Endothelial cell of umbilical vein (primary cell): ENCODE data around the gene TSC22D3. TPM values are rescaled to one million over a fixed set of nuclear protein-coding genes. Genes with fewer than 3 reads are reported as not detected.

Experiments
- BruUV-seq: library from RNA; stranded (reverse); fragments of 400-500 nt; replicated peaks from 2 replicates; lab custom pipeline; 2021; lab: Mats Ljungman, UMichigan
- CTCF ChIA-PET: fragments of 300-600, 350-600 bp; sonication (Branson Sonifier 250); formaldehyde crosslinking; loops from one replicate; lab custom pipeline; 2021; ENCODE audit warnings: antibody characterized with exemption, inconsistent platforms; lab: Charles Lee
- POLR2A ChIA-PET: fragments of 300-600, 350-600 bp; sonication (Branson Sonifier 250); formaldehyde crosslinking; loops from one replicate; lab custom pipeline; 2021; ENCODE audit warnings: antibody characterized with exemption, inconsistent platforms; lab: Charles Lee
- DNase-seq: peaks from one replicate; pipeline ENCODE4 v3.0.0-alpha.2; 2011; ENCODE audit warnings: low read depth, low spot score
- FAIRE-seq: peaks from 2 replicates; lab custom pipeline; 2011; peaks lifted over from hg19 to GRCh38; lab: Jason Lieb, UNC
- H2AFZ ChIP-seq: 2 replicates; pipeline ENCODE4 v1.6.0; 2012; ENCODE audit warnings: low read depth, low read length, control low read depth, inconsistent platforms
- H3K27ac ChIP-seq: 2 replicates; pipeline ENCODE4 v1.5.1; 2011; ENCODE audit warnings: low read depth, mild to moderate bottlenecking, control low read depth, low read length, moderate library complexity; ENCODE audit not compliant: insufficient read depth
- H3K27me3 ChIP-seq, 2 experiments: 2 replicates each; pipeline versions ENCODE4 v1.6.0 to v1.6.1; 2011; ENCODE audit warnings: low read length in 2 of 2, mixed read lengths in 1 of 2; ENCODE audit not compliant: control insufficient read depth in 2 of 2, insufficient read depth in 2 of 2
- H3K36me3 ChIP-seq, 2 experiments: 2 replicates in 1 of 2; 3 replicates in 1 of 2; pipeline ENCODE4 v1.5.1; 2011; ENCODE audit warnings: low read length in 2 of 2, mild to moderate bottlenecking in 1 of 2, moderate library complexity in 1 of 2; ENCODE audit not compliant: control insufficient read depth in 2 of 2, insufficient read depth in 2 of 2; ENCODE audit errors: extremely low read depth in 1 of 2
- H3K4me1 ChIP-seq: 3 replicates; pipeline ENCODE4 v1.5.1; 2011; ENCODE audit warnings: mild to moderate bottlenecking, low read length; ENCODE audit not compliant: control insufficient read depth, insufficient read depth; ENCODE audit errors: extremely low read depth
- H3K4me2 ChIP-seq: 2 replicates; pipeline ENCODE4 v1.6.1; 2011; ENCODE audit warnings: low read length, control low read depth, mixed read lengths; ENCODE audit not compliant: insufficient read depth
- H3K4me3 ChIP-seq, 3 experiments: fragments of 200-600 bp in 1 of 3; sonication (generic), shearing (Covaris generic) in 1 of 3; replicated peaks in 1 of 3; 2 replicates each; pipeline ENCODE4 v1.5.1; 2011 to 2016; ENCODE audit warnings: control low read depth in 3 of 3, low read length in 3 of 3, mild to moderate bottlenecking in 2 of 3, inconsistent platforms in 1 of 3, low read depth in 1 of 3, moderate library complexity in 1 of 3; ENCODE audit not compliant: insufficient read depth in 1 of 3
- H3K79me2 ChIP-seq: 2 replicates; pipeline ENCODE4 v1.6.0; 2012; ENCODE audit warnings: low read length, inconsistent platforms; ENCODE audit not compliant: control insufficient read depth, insufficient read depth
- H3K9ac ChIP-seq: replicated peaks from 2 replicates; pipeline ENCODE3; 2011; ENCODE audit warnings: low read length, control low read depth; ENCODE audit not compliant: insufficient read depth; ENCODE audit errors: extremely low read depth
- H3K9me1 ChIP-seq: replicated peaks from 3 replicates; pipeline ENCODE4 v1.6.0; 2011; ENCODE audit warnings: mild to moderate bottlenecking, low read length; ENCODE audit not compliant: control insufficient read depth, insufficient read depth; ENCODE audit errors: extremely low read depth
- H3K9me3 ChIP-seq: replicated peaks from 2 replicates; pipeline ENCODE4 v1.5.1; 2012; ENCODE audit warnings: low read length, inconsistent platforms; ENCODE audit not compliant: control insufficient read depth, insufficient read depth
- H4K20me1 ChIP-seq: replicated peaks from 2 replicates; pipeline ENCODE3; 2011; ENCODE audit warnings: mild to moderate bottlenecking, low read length; ENCODE audit not compliant: control insufficient read depth, insufficient read depth; ENCODE audit errors: extremely low read depth
- CTCF ChIP-seq, 2 donors: IDR thresholded peaks; 1 replicate in 1 of 2; 2 replicates in 1 of 2; pipeline ENCODE4 v1.5.1; 2011; ENCODE audit warnings: low read length in 2 of 2, mild to moderate bottlenecking in 2 of 2, moderate library complexity in 2 of 2, control low read depth in 1 of 2, inconsistent platforms in 1 of 2, low read depth in 1 of 2; ENCODE audit not compliant: insufficient read depth in 1 of 2; ENCODE audit errors: extremely low read depth in 1 of 2
- EZH2 ChIP-seq: IDR thresholded peaks from 2 replicates; pipeline ENCODE4 v1.6.1; 2012; ENCODE audit warnings: borderline replicate concordance, low read depth, mild to moderate bottlenecking, moderate library complexity, low read length, inconsistent platforms; ENCODE audit not compliant: severe bottlenecking
- FOS ChIP-seq: IDR thresholded peaks from 2 replicates; pipeline ENCODE4 v1.6.1; 2011; ENCODE audit warnings: mild to moderate bottlenecking, low read length, moderate library complexity, borderline replicate concordance; ENCODE audit not compliant: insufficient read depth
- GATA2 ChIP-seq: IDR thresholded peaks from 2 replicates; pipeline ENCODE4 v1.7.0; 2011; ENCODE audit warnings: low read depth, mild to moderate bottlenecking, moderate library complexity, mixed read lengths, low read length; ENCODE audit not compliant: insufficient read length, insufficient read depth
- JUN ChIP-seq: IDR thresholded peaks from 2 replicates; pipeline ENCODE4 v1.6.1; 2011; ENCODE audit warnings: borderline replicate concordance, low read depth; ENCODE audit not compliant: insufficient read length, insufficient read depth
- MYC ChIP-seq: IDR thresholded peaks from one replicate; pipeline ENCODE4 v1.6.1; 2011; ENCODE audit warnings: mild to moderate bottlenecking, low read depth, low read length
- POLR2A ChIP-seq: IDR thresholded peaks from 2 replicates; pipeline ENCODE4 v1.6.1; 2012; ENCODE audit warnings: low read depth, mild to moderate bottlenecking, control low read depth, low read length
- POLR2AphosphoS5 ChIP-seq: IDR thresholded peaks from 2 replicates; pipeline ENCODE4 v1.6.1; 2012; ENCODE audit warnings: low read depth, mild to moderate bottlenecking, control low read depth, low read length, moderate library complexity; ENCODE audit not compliant: insufficient read depth
- dilution Hi-C: fragments of 300-500 bp; cut with MboI; formaldehyde crosslinking; loops from one replicate; pipeline ENCODE4 v1.15.0; 2019; ENCODE audit warnings: low sequenced_read_pairs; ENCODE audit not compliant: extremely low pct_ligation_motif_present
- intact Hi-C: fragments of 100-400 bp; cut with micrococcal nuclease; formaldehyde crosslinking; loops from one replicate; pipeline ENCODE4 v1.10.0; 2022
- polyA plus RNA-seq, 4 experiments: library from polyadenylated mRNA; depleted of rRNA in 3 of 4; stranded (reverse) in 3 of 4; unstranded in 1 of 4; fragments of >200 nt; gene quantifications; 2 replicates each; pipeline versions ENCODE4 v1.2.1 to v1.2.3, GENCODE V29; 2011 to 2012; ENCODE audit warnings: missing spikeins in 1 of 4
- total RNA-seq: library from RNA; stranded (reverse); gene quantifications from 2 replicates; pipeline ENCODE4 v1.2.3, GENCODE V29; 2021
- TF ChIP-seq, protein P1 (sequence below): IDR thresholded peaks from 2 replicates; pipeline ENCODE4 v1.6.1; 2011; ENCODE audit not compliant: insufficient read depth, insufficient read length

The TSC22D3 gene
- total and polyA plus RNA-seq, 2 donors (not counting 3 experiments of a cell fraction or from before 2014, with no cell fraction given): 21.1 to 37.4 TPM

DNA sequence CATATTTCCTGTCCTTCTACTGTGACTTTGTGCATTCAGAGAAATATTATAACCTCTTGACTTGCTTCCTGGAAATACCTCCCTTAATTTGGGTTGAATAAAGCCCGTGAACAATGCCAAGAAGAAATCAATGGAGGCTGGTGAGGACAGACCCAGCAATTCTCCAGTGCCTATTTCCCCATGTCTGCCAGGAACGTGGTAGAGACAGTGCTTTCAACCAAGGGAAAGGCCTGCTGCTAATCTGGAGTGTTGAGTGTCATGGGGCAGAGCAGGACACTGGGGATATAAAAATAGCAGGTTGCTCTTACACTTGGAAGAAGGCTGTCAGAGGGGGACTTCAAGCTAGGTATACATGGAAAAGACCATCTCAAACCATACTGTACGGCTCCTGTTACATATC lies 19.9 kb downstream of the TSC22D3 start:
- Histone ChIP-seq H3K9me3 (no peaks in the 10 kb centered on the region), H3K79me2 (no peaks in the 10 kb centered on the region), H2AFZ (no peak overlapping the region), H3K9ac (no peak overlapping the region), H4K20me1 (no peaks in the 10 kb centered on the region), H3K36me3 (no peaks in the 10 kb centered on the region), H3K4me3 (no peak overlapping the region), H3K27ac (no peak overlapping the region), H3K4me1 (no peaks in the 10 kb centered on the region), H3K9me1 (no peaks in the 10 kb centered on the region), H3K4me2 (no peak overlapping the region), H3K27me3 (no peaks in the 10 kb centered on the region)
- no peak for TF ChIP-seq EZH2
- no peak for TF ChIP-seq POLR2AphosphoS5
- TF ChIP-seq MYC: no peak
- no peak for TF ChIP-seq GATA2
- TF ChIP-seq CTCF (IDR thresholded peaks at IDR 0.05; ENCODE audit: extremely low read depth in 1 of 2, insufficient read depth in 1 of 2, low read depth in 1 of 2, low read length in 2 of 2): no peak
- TF ChIP-seq FOS: no peak
- TF ChIP-seq, protein P1, sequence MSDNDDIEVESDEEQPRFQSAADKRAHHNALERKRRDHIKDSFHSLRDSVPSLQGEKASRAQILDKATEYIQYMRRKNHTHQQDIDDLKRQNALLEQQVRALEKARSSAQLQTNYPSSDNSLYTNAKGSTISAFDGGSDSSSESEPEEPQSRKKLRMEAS: no peak
- TF ChIP-seq POLR2A: no peak
- no peak for TF ChIP-seq JUN
- CTCF ChIA-PET: interaction anchor here (3.0 kb wide), 1 partner anchor 20 kb away, joined by 8 read pairs; the partner anchor contains the start of gene TSC22D3
- no peak for DNase-seq
- POLR2A ChIA-PET: no interaction called here
- no TSS peak for BruUV-seq
- intact Hi-C loops: no loop called here
- FAIRE-seq: no peak
- dilution Hi-C loops: no loop called here
